GM21825 (cell line): ENCODE data around the gene RAPSN.

Experiments
- ATAC-seq: cut with Tn5 transposase; IDR thresholded peaks from one replicate; pipeline ENCODE4 v1.9.1; 2021; ENCODE audit warnings: mild to moderate bottlenecking, moderate library complexity; ENCODE audit not compliant: unreplicated experiment

The RAPSN gene

DNA sequence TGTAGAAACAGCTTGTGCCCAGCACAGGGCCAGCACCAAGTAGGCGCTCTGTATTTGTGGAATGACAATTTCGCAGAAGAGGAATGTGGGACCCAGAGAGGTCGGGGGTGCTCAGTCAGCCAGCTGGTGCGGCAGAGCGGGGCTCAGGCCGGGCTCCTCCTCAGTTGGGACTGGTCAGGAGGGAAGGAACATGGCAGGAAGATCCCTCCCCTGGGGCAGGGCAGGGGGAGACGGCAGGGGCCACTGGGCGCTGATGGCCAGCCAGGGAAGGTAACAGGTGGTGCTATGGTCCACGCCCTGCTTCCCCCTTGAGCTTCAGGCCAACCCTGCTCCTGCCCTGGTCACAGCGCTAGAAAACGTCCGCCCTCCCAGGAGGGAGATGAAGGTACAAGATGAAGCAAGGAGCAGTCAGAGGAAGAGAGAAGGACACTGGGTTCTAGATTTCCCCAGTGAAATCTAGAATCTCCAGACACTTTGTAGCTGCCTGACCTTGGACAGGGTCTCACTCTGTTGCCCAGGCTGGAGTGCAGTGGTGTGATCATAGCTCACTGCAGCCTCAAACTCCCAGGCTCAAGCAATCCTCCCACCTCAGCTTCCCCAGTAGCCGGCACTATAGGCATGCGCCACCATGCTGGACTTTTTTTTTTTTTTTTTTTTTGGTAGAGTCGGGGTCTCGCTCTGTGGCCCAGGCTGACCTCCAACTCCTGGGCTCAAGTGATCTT, 57.1 kb downstream of the RAPSN start:
- no peak for ATAC-seq

DNA sequence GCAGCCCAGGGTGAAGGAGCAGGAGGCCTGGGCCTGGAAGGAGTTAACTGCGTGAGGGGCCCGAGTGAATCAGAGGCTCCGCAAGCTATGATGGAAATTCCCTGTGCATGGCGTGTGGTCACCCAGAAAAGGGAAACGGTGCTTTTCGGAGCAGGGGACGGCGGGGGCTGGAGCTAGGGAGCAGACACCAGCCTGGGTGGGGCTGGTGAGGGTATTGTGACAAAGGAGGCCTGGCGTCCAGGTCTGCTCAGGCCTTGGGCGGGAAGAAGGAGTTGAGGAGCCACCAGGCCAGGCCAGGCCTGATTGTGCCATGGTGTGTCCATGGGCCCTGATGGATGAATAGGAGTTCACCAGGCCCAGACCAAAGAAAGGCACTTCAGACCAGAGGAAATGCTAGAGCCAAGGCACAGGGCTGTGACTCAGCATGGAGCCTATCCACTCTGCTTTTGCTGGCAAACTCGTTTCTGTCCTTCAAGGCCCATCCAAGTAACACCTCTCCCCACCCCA, 57.8 kb downstream of the RAPSN start:
- no peak for ATAC-seq

DNA sequence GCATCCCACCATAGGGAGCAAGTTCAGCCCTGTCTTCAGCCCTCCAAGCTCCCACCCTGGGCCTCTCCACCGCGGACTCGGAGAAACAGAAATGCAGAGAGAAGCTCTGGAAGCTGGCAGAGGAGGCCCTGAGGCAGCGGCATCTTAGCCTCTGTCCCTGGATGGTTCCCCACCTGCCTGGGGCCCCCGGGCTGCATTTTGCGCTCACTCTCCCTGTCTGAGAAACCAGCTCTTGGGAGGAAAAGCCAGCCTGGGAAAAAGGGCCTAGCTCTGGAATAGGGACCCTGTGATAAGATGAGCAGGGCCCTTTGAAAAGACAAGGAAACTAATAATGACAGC, 58.5 kb downstream of the RAPSN start:
- no peak for ATAC-seq

DNA sequence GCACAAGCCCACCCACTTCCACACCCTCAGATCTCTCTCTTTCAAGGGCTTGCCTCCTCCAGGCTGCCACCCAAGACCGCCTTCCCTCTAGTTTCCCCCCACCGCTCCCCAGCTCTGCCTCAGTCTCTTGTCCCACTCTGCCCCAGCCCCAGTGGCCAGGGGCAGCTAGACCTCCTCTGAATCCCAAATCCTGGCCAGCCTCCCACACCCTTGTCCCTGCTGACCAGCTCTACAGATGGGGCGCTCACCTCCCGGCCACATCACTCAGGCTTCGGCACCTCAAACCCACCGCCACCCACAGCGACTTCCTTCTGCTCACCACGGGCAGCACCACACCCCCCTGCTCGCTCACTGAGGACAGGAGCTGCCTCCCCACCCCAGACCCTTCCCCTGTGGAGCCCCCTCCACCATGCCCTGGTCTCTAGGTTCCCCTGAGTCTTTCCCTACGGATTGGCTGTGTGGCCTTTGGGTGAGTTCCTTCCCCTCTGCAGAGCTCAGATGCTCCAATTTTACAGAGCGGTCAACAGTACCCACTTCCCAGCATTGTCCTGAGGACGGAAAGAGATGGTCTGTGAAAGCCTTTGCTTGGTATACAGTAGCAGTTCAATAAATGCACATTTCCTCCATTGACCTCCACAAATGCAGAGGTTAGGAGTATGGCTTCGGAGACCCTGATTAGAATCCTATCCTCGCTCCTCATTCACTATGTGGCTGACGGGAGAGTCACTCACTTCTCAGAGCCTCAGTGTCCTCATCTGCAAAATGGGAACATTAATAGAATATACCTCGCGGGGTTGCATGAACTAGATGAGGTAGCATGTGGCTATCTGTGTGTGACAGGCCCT, 59.1 kb downstream of the RAPSN start:
- no peak for ATAC-seq

DNA sequence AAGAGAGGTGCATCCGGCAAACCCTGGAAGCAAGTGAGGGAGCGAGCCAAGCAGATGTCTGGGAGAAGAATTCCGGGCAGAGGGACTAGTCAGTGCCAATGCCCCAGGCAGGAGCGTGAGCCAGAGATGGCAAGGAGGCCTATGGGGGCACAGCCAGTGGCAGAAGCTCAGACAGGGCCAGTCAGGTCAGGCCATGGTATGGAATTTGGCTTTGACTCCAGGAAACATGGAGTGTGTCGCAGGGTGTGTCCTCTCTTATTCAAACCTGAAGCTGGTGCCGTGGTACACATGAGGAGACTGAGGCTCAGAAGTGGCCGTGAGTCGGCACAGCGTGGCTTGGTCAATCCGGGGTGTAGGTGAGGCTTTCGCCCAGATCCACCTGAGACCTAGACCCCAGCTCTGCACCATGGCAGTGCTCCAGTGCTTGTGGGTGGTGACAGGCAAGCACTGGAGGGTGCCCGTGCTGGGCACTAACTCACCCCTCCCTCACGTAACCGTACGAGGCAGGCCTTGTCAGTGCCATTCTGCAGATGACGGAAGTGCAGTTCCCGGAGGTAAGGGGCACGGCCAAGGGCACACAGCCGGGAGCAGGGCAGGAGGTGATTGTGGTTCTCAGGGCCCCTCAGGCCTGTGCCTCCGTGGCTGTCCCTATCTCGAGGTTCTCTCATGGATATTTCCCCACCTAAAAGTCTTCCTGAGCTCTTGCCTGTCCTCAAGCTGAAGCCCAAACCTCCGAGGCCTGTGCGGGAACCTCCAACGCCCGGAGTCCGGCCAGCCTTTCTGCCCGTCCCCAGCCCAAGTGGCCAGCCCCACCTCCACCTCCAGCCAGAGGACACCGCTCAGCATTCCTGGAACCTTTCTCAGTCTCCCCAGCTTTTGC, 60.0 kb downstream of the RAPSN start:
- no peak for ATAC-seq

DNA sequence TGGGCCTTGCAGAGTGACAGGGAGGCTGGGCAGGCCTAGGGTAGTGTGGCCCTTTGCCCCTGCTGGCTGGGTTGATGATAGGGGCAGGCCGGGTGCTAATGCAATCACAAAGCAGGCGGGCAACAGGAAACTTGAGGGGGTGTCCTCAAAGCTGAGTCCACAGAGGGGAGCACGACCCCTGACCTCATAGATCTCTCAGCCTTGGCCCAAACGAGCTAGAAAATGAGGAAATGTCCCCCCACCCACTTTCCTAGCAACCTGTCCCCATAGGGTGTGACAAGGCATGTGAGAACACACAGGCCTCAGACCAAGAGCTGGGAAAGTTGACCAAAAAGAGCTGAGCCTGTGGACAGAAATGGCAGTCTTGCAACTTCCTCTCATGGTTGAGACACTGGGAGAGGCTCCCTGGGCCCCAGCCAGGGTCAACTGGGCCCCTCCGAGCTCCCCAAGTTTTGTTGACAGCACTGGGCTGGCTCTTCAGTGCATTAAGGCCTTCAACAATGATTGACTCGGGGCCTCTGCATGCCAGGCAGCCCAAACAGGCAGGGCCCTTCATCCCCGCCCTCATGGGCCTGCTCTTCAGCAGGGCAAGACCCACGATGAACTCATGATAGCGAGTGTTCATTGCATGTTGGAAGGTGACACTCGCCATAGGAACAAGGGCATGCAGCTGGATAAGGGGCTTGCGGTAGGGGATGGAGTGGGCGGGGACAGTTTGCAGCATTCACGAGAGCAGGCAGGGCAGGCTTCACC, 60.8 kb downstream of the RAPSN start:
- ATAC-seq, result no peak
